Gastroesophageal sphincter (tissue), 4 donors: ENCODE results near the gene NPLOC4. TPM values are rescaled to one million over a fixed set of nuclear protein-coding genes. Genes with fewer than 3 reads are reported as not detected.
A peak's percentile ranks its signal among the peaks of the same experiment; 100 is the strongest.

Experiments used
- ATAC-seq: fragments of 150-250 bp; one replicate; pipeline ENCODE4 v1.9.1; 2016; ENCODE audit warnings: mild to moderate bottlenecking, moderate library complexity
- H3K27ac ChIP-seq, 4 donors: fragments of 200-600 bp; sonication (generic) in 3 of 4; 1 replicate in 3 of 4; 2 replicates in 1 of 4; pipeline ENCODE4 v1.5.1; 2016 to 2019
- H3K27me3 ChIP-seq: fragments of 200-600 bp; sonication (generic); one replicate; pipeline ENCODE4 v1.5.1; 2019
- H3K36me3 ChIP-seq, 2 donors: fragments of 200-600 bp; sonication (generic); one replicate each; pipeline ENCODE4 v1.5.1; 2019; ENCODE audit warnings: control low read depth in 1 of 2
- H3K4me1 ChIP-seq, 3 donors: fragments of 200-600 bp; sonication (generic); 1 replicate in 2 of 3; 2 replicates in 1 of 3; pipeline ENCODE4 v1.5.1; 2016 to 2019; ENCODE audit warnings: control low read depth in 2 of 3
- H3K4me3 ChIP-seq, 2 donors: fragments of 200-600 bp; sonication (generic); one replicate each; pipeline ENCODE4 v1.5.1; 2019; ENCODE audit warnings: mild to moderate bottlenecking in 1 of 2, moderate library complexity in 1 of 2
- H3K9me3 ChIP-seq, 3 donors: fragments of 200-600 bp; sonication (generic); one replicate each; pipeline ENCODE4 v1.5.1; 2017 to 2019; ENCODE audit warnings: control low read depth in 2 of 3
- CTCF ChIP-seq, 4 experiments: fragments of 200-600 bp in 2 of 4; fragments of 450-650 bp in 2 of 4; sonication (generic) in 1 of 4; IDR thresholded peaks; one replicate each; pipeline ENCODE4 v1.5.1; 2017 to 2019; ENCODE audit warnings: antibody characterized with exemption in 4 of 4, mild to moderate bottlenecking in 2 of 4, moderate library complexity in 2 of 4
- EP300 ChIP-seq: sonication (generic); formaldehyde crosslinking; IDR thresholded peaks from one replicate; pipeline ENCODE4 v1.6.1; 2017; ENCODE audit warnings: antibody characterized with exemption, mild to moderate bottlenecking
- POLR2A ChIP-seq, 2 donors: fragments of 450-650 bp; IDR thresholded peaks; one replicate each; pipeline ENCODE4 v1.6.1; 2017; ENCODE audit warnings: antibody characterized with exemption in 2 of 2, mild to moderate bottlenecking in 2 of 2, moderate library complexity in 1 of 2
- POLR2AphosphoS5 ChIP-seq: sonication (generic); formaldehyde crosslinking; IDR thresholded peaks from one replicate; pipeline ENCODE4 v1.6.1; 2017; ENCODE audit warnings: antibody characterized with exemption
- WGBS, 2 donors: methylation state at CpG; one replicate each; pipeline ENCODE4 v1.1.5; 2018; ENCODE audit warnings: low coverage in 1 of 2; 5-methylcytosine and 5-hydroxymethylcytosine counted together
- total RNA-seq, 4 donors: library from RNA; depleted of rRNA; stranded (reverse); fragments of >200 nt; gene quantifications; one replicate each; pipeline ENCODE4 v1.1.0, GENCODE V29; 2016

The NPLOC4 gene
- total RNA-seq, 4 donors from 2014 or later: 49.5 to 83.8 (median 58.0) TPM

- no peaks in the 10 kb centered on the region for H3K9me3 ChIP-seq
- H3K4me3 ChIP-seq: no peak overlapping the region
- H3K27ac ChIP-seq: peak overlapping the region in 2 of 4 donors; percentile 11 to 12
- no peak for ATAC-seq
- TF ChIP-seq POLR2A (IDR thresholded peaks at IDR 0.05) (no peak), CTCF (IDR thresholded peaks at IDR 0.05) (no peak), POLR2AphosphoS5 (no peak), EP300 (no peak)
- H3K27me3 ChIP-seq: no peaks in the 10 kb centered on the region
- H3K4me1 ChIP-seq: peaks cover 0 to 24% (median 0%) of the 10 kb centered on the region in 3 donors
- 34 to 65% methylated on average over 7 of the region's 10 CpGs for WGBS, 2 donors
- H3K36me3 ChIP-seq: peaks cover 0 to 89% of the 10 kb centered on the region in 2 donors
Observed at GRCh38 chr17:81599719-81600486, 37.0 kb downstream of the NPLOC4 start.

GRCh38 chr17:81593105-81593871 is 43.6 kb downstream of the NPLOC4 start:
- H3K4me3 ChIP-seq: no peak overlapping the region
- no peaks in the 10 kb centered on the region for H3K27me3 ChIP-seq
- H3K27ac ChIP-seq: no peak overlapping the region
- ATAC-seq: no peak
- peaks cover 2 to 99% of the 10 kb centered on the region in 2 donors for H3K36me3 ChIP-seq
- H3K4me1 ChIP-seq: no peaks in the 10 kb centered on the region
- WGBS, 2 donors: 89 to 97% methylated on average over 6 to 8 of the region's 11 CpGs
- no peaks in the 10 kb centered on the region for H3K9me3 ChIP-seq
- TF ChIP-seq POLR2AphosphoS5 (no peak), CTCF (IDR thresholded peaks at IDR 0.05) (no peak), EP300 (no peak), POLR2A (IDR thresholded peaks at IDR 0.05) (no peak)

- no peaks in the 10 kb centered on the region for H3K9me3 ChIP-seq
- WGBS, 2 donors: 87% methylated on average over 5 to 10 of the region's 14 CpGs
- H3K27me3 ChIP-seq: no peaks in the 10 kb centered on the region
- no peaks in the 10 kb centered on the region for H3K4me1 ChIP-seq
- no peak overlapping the region for H3K27ac ChIP-seq
- TF ChIP-seq CTCF (IDR thresholded peaks at IDR 0.05) (no peak), POLR2AphosphoS5 (no peak), POLR2A (IDR thresholded peaks at IDR 0.05) (no peak), EP300 (no peak)
- H3K4me3 ChIP-seq: no peak overlapping the region
- no peak for ATAC-seq
- peaks cover 5 to 98% of the 10 kb centered on the region in 2 donors for H3K36me3 ChIP-seq
Observed at GRCh38 chr17:81591971-81592370, 44.9 kb downstream of the NPLOC4 start.

GRCh38 chr17:81590121-81590520 is 46.8 kb downstream of the NPLOC4 start:
- H3K4me1 ChIP-seq: no peaks in the 10 kb centered on the region
- no peaks in the 10 kb centered on the region for H3K9me3 ChIP-seq
- H3K36me3 ChIP-seq: peaks cover 5 to 98% of the 10 kb centered on the region in 2 donors
- H3K27ac ChIP-seq: no peak overlapping the region
- no peak for TF ChIP-seq EP300
- no peak for TF ChIP-seq POLR2AphosphoS5
- no peak for TF ChIP-seq POLR2A (IDR thresholded peaks at IDR 0.05)
- TF ChIP-seq CTCF (IDR thresholded peaks at IDR 0.05): no peak
- ATAC-seq: no peak
- H3K4me3 ChIP-seq: no peak overlapping the region
- 73 to 79% methylated on average over 3 to 5 of the region's 8 CpGs for WGBS, 2 donors
- no peaks in the 10 kb centered on the region for H3K27me3 ChIP-seq
